ENCODE data around the gene SMIM24.

SMIM24 gene

DNA sequence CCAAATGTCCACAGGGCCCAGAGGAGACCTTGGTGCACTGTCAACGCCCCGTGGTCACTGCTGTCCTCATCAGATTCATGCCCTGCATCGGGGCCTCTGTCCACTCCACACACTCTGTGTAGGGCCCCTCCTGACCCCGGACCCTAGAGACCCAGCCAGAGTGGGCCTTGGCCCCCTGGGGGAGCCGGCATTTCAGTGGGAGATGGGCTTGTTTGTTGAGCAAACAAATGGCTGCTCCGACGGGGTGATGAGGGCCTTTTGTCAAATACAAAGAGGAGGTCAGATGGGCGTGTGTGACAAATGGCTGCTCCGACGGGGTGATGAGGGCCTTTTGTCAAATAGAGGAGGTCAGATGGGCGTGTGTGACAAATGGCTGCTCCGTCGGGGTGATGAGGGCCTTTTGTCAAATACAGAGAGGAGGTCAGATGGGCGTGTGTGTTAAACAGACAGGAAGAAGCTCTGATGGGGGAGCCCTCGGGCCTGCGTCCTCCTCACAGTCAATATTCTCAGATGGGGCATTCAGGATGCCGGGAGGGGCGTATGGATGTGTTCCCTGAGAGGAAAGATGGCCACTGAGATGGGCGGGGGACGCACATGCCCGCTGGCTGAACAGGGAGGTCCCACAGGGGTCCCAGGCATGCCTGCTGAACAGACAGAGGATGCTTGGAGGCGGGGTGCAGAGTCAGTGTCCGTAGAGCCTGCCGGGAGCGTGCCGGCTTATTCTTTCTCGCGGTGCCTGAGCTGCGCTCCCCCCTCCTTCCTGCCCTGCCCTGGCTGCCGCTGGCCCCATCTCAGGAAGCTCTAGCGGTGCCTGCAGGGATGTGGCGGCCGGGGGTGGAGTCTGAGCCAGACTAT is 36.3 kb downstream of the SMIM24 start:
- H2AFZ ChIP-seq (ENCODE audit: low read depth, low read length) = no peak overlapping the region
- no peaks in the 10 kb centered on the region for H3K9me3 ChIP-seq (ENCODE audit: insufficient read depth, low read length, severe bottlenecking)
- no peak for DNase-seq
- H3K36me3 ChIP-seq (ENCODE audit: insufficient read depth, low read length) = peaks cover 60% of the 10 kb centered on the region
- TF ChIP-seq EZH2 (IDR thresholded peaks at IDR 0.05; ENCODE audit: borderline replicate concordance, low read depth, low read length, severe bottlenecking) = no peak
- TF ChIP-seq, protein P1, sequence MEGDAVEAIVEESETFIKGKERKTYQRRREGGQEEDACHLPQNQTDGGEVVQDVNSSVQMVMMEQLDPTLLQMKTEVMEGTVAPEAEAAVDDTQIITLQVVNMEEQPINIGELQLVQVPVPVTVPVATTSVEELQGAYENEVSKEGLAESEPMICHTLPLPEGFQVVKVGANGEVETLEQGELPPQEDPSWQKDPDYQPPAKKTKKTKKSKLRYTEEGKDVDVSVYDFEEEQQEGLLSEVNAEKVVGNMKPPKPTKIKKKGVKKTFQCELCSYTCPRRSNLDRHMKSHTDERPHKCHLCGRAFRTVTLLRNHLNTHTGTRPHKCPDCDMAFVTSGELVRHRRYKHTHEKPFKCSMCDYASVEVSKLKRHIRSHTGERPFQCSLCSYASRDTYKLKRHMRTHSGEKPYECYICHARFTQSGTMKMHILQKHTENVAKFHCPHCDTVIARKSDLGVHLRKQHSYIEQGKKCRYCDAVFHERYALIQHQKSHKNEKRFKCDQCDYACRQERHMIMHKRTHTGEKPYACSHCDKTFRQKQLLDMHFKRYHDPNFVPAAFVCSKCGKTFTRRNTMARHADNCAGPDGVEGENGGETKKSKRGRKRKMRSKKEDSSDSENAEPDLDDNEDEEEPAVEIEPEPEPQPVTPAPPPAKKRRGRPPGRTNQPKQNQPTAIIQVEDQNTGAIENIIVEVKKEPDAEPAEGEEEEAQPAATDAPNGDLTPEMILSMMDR (IDR thresholded peaks at IDR 0.05; ENCODE audit: borderline replicate concordance, extremely low read depth, low read length, poor library complexity, severe bottlenecking) = no peak
- H3K4me1 ChIP-seq (ENCODE audit: insufficient read depth, low read length) = no peaks in the 10 kb centered on the region
- no peak overlapping the region for H3K4me3 ChIP-seq (ENCODE audit: low read depth in 1 of 2, low read length in 2 of 2)
- H4K20me1 ChIP-seq (ENCODE audit: insufficient read depth, low read length) = peaks cover 19% of the 10 kb centered on the region
- ATAC-seq (ENCODE audit: insufficient read depth, low read depth) = no peak
- H3K27ac ChIP-seq (ENCODE audit: low read length) = peak overlapping the region; percentile 20; the same call in 1 of the 2 replicates
- peaks cover 43% of the 10 kb centered on the region; the same call in 1 of the 2 replicates for H3K79me2 ChIP-seq (ENCODE audit: insufficient read depth, low read length)
- H3K9ac ChIP-seq (ENCODE audit: low read depth, low read length) = no peak overlapping the region
- no peak overlapping the region for H3K4me2 ChIP-seq (ENCODE audit: insufficient read depth, low read length)
- no peaks in the 10 kb centered on the region for H3K27me3 ChIP-seq (ENCODE audit: insufficient read depth, low read length, poor library complexity)

GRCh38 chr19:3442487-3443071 is 37.7 kb downstream of the SMIM24 start:
- Histone ChIP-seq H3K4me1 (ENCODE audit: insufficient read depth, low read length) (no peaks in the 10 kb centered on the region), H4K20me1 (ENCODE audit: insufficient read depth, low read length) (peaks cover 19% of the 10 kb centered on the region), H3K27me3 (ENCODE audit: insufficient read depth, low read length, poor library complexity) (no peaks in the 10 kb centered on the region), H3K36me3 (ENCODE audit: insufficient read depth, low read length) (peaks cover 57% of the 10 kb centered on the region), H3K9ac (ENCODE audit: low read depth, low read length) (no peak overlapping the region), H2AFZ (ENCODE audit: low read depth, low read length) (no peak overlapping the region), H3K4me3 (ENCODE audit: low read depth in 1 of 2, low read length in 2 of 2) (no peak overlapping the region), H3K9me3 (ENCODE audit: insufficient read depth, low read length, severe bottlenecking) (no peaks in the 10 kb centered on the region), H3K27ac (ENCODE audit: low read length) (no peak overlapping the region), H3K79me2 (ENCODE audit: insufficient read depth, low read length) (peaks cover 51% of the 10 kb centered on the region; the same call in 1 of the 2 replicates), H3K4me2 (ENCODE audit: insufficient read depth, low read length) (no peak overlapping the region)
- DNase-seq = no peak
- ATAC-seq (ENCODE audit: insufficient read depth, low read depth) = no peak
- no peak for TF ChIP-seq EZH2 (IDR thresholded peaks at IDR 0.05; ENCODE audit: borderline replicate concordance, low read depth, low read length, severe bottlenecking)
- TF ChIP-seq, protein P1 (IDR thresholded peaks at IDR 0.05; ENCODE audit: borderline replicate concordance, extremely low read depth, low read length, poor library complexity, severe bottlenecking) = no peak

GRCh38 chr19:3441986-3442329 is 38.4 kb downstream of the SMIM24 start:
- H3K79me2 ChIP-seq (ENCODE audit: insufficient read depth, low read length) = peaks cover 51% of the 10 kb centered on the region; the same call in 1 of the 2 replicates
- H3K9ac ChIP-seq (ENCODE audit: low read depth, low read length) = no peak overlapping the region
- ATAC-seq (ENCODE audit: insufficient read depth, low read depth) = no peak
- H3K27me3 ChIP-seq (ENCODE audit: insufficient read depth, low read length, poor library complexity) = no peaks in the 10 kb centered on the region
- H2AFZ ChIP-seq (ENCODE audit: low read depth, low read length) = no peak overlapping the region
- TF ChIP-seq, protein P1 (IDR thresholded peaks at IDR 0.05; ENCODE audit: borderline replicate concordance, extremely low read depth, low read length, poor library complexity, severe bottlenecking) = no peak
- no peak for TF ChIP-seq EZH2 (IDR thresholded peaks at IDR 0.05; ENCODE audit: borderline replicate concordance, low read depth, low read length, severe bottlenecking)
- no peak for DNase-seq
- H3K27ac ChIP-seq (ENCODE audit: low read length) = no peak overlapping the region
- H3K36me3 ChIP-seq (ENCODE audit: insufficient read depth, low read length) = peaks cover 57% of the 10 kb centered on the region
- H3K4me3 ChIP-seq (ENCODE audit: low read depth in 1 of 2, low read length in 2 of 2) = no peak overlapping the region
- H4K20me1 ChIP-seq (ENCODE audit: insufficient read depth, low read length) = peaks cover 19% of the 10 kb centered on the region
- no peaks in the 10 kb centered on the region for H3K9me3 ChIP-seq (ENCODE audit: insufficient read depth, low read length, severe bottlenecking)
- H3K4me2 ChIP-seq (ENCODE audit: insufficient read depth, low read length) = no peak overlapping the region
- H3K4me1 ChIP-seq (ENCODE audit: insufficient read depth, low read length) = no peaks in the 10 kb centered on the region
